ENCODE data around the gene GALM.

Gene GALM

DNA sequence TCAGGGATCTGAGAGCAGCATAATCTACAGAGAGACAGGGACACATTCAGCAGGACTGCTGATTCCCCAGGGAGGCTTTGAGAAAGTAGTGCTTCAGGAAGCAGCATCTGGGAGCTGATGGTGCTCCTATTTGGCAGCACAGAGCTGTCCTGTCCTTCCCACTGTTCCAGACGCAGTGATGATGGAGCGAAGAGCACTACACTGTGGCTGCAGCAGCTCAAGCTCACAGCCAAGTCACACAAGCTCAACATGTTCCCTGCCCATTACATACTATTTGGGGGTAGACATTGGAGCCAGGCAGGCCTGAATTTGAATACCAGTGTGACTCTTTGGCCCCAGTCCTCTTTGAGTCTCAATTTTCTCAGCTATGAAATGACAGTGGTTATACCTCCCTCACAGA, 15.2 kb upstream of the GALM start:
- H3K36me3 ChIP-seq (ENCODE audit: control insufficient read depth in 1 of 2, insufficient read depth in 2 of 2, low read length in 2 of 2) = no peaks in the 10 kb centered on the region
- H3K9me3 ChIP-seq (ENCODE audit: insufficient read depth, low read depth, low read length) = peaks cover 3% of the 10 kb centered on the region
- no peak overlapping the region for H4K91ac ChIP-seq (ENCODE audit: low read depth, low read length)
- H3K9ac ChIP-seq (ENCODE audit: low read length) = no peak overlapping the region
- H3K14ac ChIP-seq (ENCODE audit: low read length) = no peak overlapping the region
- no peak overlapping the region for H4K8ac ChIP-seq (ENCODE audit: low read depth, low read length)
- no peak overlapping the region for H3K4me3 ChIP-seq (ENCODE audit: low read depth, low read length)
- H2AK5ac ChIP-seq (ENCODE audit: low read length) = no peak overlapping the region
- no peak overlapping the region for H2BK5ac ChIP-seq (ENCODE audit: low read depth, low read length, poor library complexity)
- H3K79me2 ChIP-seq (ENCODE audit: control insufficient read depth, insufficient read depth, low read length, poor library complexity) = no peaks in the 10 kb centered on the region
- H2BK120ac ChIP-seq (ENCODE audit: insufficient read depth, low read length, poor library complexity) = no peak overlapping the region
- no peak overlapping the region for H3K23ac ChIP-seq (ENCODE audit: low read length)
- H3K27ac ChIP-seq (ENCODE audit: low read depth, low read length) = no peak overlapping the region
- H3K4me2 ChIP-seq (ENCODE audit: low read length) = no peak overlapping the region
- H4K12ac ChIP-seq (ENCODE audit: low read depth, low read length) = no peak overlapping the region
- no peak overlapping the region for H2AFZ ChIP-seq (ENCODE audit: insufficient read depth, low read length, poor library complexity)
- no CpG with 5 or more reads among the region's 2 CpGs for WGBS (ENCODE audit: extremely low coverage, insufficient coverage, insufficient read length)
- DNase-seq = no peak
- H3K27me3 ChIP-seq (ENCODE audit: insufficient read depth, low read length) = no peaks in the 10 kb centered on the region
- no peak overlapping the region for H2BK12ac ChIP-seq (ENCODE audit: low read length)
- no peak overlapping the region for H3K4ac ChIP-seq (ENCODE audit: low read depth, low read length)
- no peaks in the 10 kb centered on the region for H3K79me1 ChIP-seq (ENCODE audit: low read length)
- peaks cover 0 to 2% of the 10 kb centered on the region in 2 experiments for H3K4me1 ChIP-seq (ENCODE audit: control insufficient read depth in 1 of 2, insufficient read depth in 2 of 2, low read length in 2 of 2)
- no peak overlapping the region for H3K18ac ChIP-seq (ENCODE audit: low read length)

DNA sequence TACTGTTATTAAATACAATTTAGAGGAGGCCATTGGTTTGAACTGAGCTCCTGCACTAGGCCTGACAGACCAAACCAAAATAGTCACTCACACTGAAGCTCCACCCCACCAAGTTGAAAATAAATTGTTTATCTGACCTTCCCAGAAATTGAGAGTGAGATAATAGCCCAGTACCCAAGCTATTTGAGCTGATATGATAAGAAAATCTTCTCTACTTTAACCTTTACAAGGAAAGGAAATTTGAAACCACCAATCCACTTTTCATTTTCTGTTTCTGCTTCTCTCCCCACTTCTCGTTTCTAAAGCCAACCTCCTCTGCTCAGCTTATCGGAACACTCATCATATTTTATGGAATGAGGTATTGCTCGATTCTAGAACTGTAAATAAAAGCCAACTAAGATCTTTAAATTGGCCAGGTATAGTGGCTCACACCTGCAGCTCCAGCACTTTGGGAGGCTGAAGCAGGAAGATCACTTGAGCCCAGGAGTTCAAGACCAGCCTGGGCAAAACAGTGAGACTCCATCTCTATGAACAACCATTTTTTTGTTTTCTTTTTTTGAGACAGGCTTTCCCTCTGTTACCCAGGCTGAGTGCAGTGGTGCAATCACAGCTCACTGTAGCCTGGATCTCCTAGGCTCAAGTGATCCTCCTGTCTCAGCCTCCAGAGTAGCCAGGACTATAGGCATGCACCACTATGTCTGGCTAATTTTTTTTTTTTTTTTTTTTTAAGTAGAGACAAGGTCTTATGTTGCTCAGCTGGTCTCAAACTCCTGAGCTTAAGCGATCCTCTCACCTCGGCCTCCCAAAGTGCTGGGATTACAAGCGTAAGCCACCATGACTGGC, 13.3 kb upstream of the GALM start:
- Histone ChIP-seq H3K18ac (ENCODE audit: low read length) (no peak overlapping the region), H3K4me2 (ENCODE audit: low read length) (no peak overlapping the region), H3K27ac (ENCODE audit: low read depth, low read length) (no peak overlapping the region), H2BK5ac (ENCODE audit: low read depth, low read length, poor library complexity) (no peak overlapping the region), H3K4me1 (ENCODE audit: control insufficient read depth in 1 of 2, insufficient read depth in 2 of 2, low read length in 2 of 2) (peaks cover 0 to 2% of the 10 kb centered on the region in 2 experiments), H3K4ac (ENCODE audit: low read depth, low read length) (no peak overlapping the region), H2AK5ac (ENCODE audit: low read length) (no peak overlapping the region), H4K91ac (ENCODE audit: low read depth, low read length) (no peak overlapping the region), H3K14ac (ENCODE audit: low read length) (no peak overlapping the region), H2AFZ (ENCODE audit: insufficient read depth, low read length, poor library complexity) (no peak overlapping the region), H3K9me3 (ENCODE audit: insufficient read depth, low read depth, low read length) (peaks cover 3% of the 10 kb centered on the region), H3K79me1 (ENCODE audit: low read length) (no peaks in the 10 kb centered on the region), H4K8ac (ENCODE audit: low read depth, low read length) (no peak overlapping the region), H4K12ac (ENCODE audit: low read depth, low read length) (no peak overlapping the region), H3K27me3 (ENCODE audit: insufficient read depth, low read length) (no peaks in the 10 kb centered on the region), H3K4me3 (ENCODE audit: low read depth, low read length) (no peak overlapping the region), H3K23ac (ENCODE audit: low read length) (no peak overlapping the region), H2BK12ac (ENCODE audit: low read length) (no peak overlapping the region), H3K79me2 (ENCODE audit: control insufficient read depth, insufficient read depth, low read length, poor library complexity) (no peaks in the 10 kb centered on the region), H3K9ac (ENCODE audit: low read length) (no peak overlapping the region), H3K36me3 (ENCODE audit: control insufficient read depth in 1 of 2, insufficient read depth in 2 of 2, low read length in 2 of 2) (no peaks in the 10 kb centered on the region), H2BK120ac (ENCODE audit: insufficient read depth, low read length, poor library complexity) (no peak overlapping the region)
- DNase-seq = peak in 1 of 2 donors; percentile 56
- WGBS (ENCODE audit: extremely low coverage, insufficient coverage, insufficient read length) = no CpG with 5 or more reads among the region's 6 CpGs

- Histone ChIP-seq H3K4me2 (ENCODE audit: low read length) (no peak overlapping the region), H3K79me1 (ENCODE audit: low read length) (no peaks in the 10 kb centered on the region), H3K27me3 (ENCODE audit: insufficient read depth, low read length) (no peaks in the 10 kb centered on the region), H3K4me1 (ENCODE audit: control insufficient read depth in 1 of 2, insufficient read depth in 2 of 2, low read length in 2 of 2) (peaks cover 0 to 2% of the 10 kb centered on the region in 2 experiments), H2BK12ac (ENCODE audit: low read length) (no peak overlapping the region), H4K12ac (ENCODE audit: low read depth, low read length) (no peak overlapping the region), H2BK5ac (ENCODE audit: low read depth, low read length, poor library complexity) (no peak overlapping the region), H3K4me3 (ENCODE audit: low read depth, low read length) (no peak overlapping the region), H3K4ac (ENCODE audit: low read depth, low read length) (no peak overlapping the region), H2AFZ (ENCODE audit: insufficient read depth, low read length, poor library complexity) (no peak overlapping the region), H2AK5ac (ENCODE audit: low read length) (no peak overlapping the region), H3K36me3 (ENCODE audit: control insufficient read depth in 1 of 2, insufficient read depth in 2 of 2, low read length in 2 of 2) (no peaks in the 10 kb centered on the region), H2BK120ac (ENCODE audit: insufficient read depth, low read length, poor library complexity) (no peak overlapping the region), H3K9ac (ENCODE audit: low read length) (no peak overlapping the region), H3K79me2 (ENCODE audit: control insufficient read depth, insufficient read depth, low read length, poor library complexity) (no peaks in the 10 kb centered on the region), H3K9me3 (ENCODE audit: insufficient read depth, low read depth, low read length) (peaks cover 2% of the 10 kb centered on the region), H4K8ac (ENCODE audit: low read depth, low read length) (no peak overlapping the region), H3K18ac (ENCODE audit: low read length) (no peak overlapping the region), H3K27ac (ENCODE audit: low read depth, low read length) (no peak overlapping the region), H3K23ac (ENCODE audit: low read length) (no peak overlapping the region), H3K14ac (ENCODE audit: low read length) (no peak overlapping the region), H4K91ac (ENCODE audit: low read depth, low read length) (no peak overlapping the region)
- no peak for DNase-seq
- WGBS (ENCODE audit: extremely low coverage, insufficient coverage, insufficient read length) = no CpG with 5 or more reads among the region's 2 CpGs
These were observed 12.6 kb upstream of the GALM start for GRCh38 chr2:38653380-38653714.

- H4K91ac ChIP-seq (ENCODE audit: low read depth, low read length) = no peak overlapping the region
- no CpG with 5 or more reads among the region's 10 CpGs for WGBS (ENCODE audit: extremely low coverage, insufficient coverage, insufficient read length)
- H4K8ac ChIP-seq (ENCODE audit: low read depth, low read length) = no peak overlapping the region
- no peak overlapping the region for H3K27ac ChIP-seq (ENCODE audit: low read depth, low read length)
- H3K79me2 ChIP-seq (ENCODE audit: control insufficient read depth, insufficient read depth, low read length, poor library complexity) = no peaks in the 10 kb centered on the region
- no peak overlapping the region for H2AFZ ChIP-seq (ENCODE audit: insufficient read depth, low read length, poor library complexity)
- H3K4me2 ChIP-seq (ENCODE audit: low read length) = no peak overlapping the region
- H2BK5ac ChIP-seq (ENCODE audit: low read depth, low read length, poor library complexity) = no peak overlapping the region
- no peak overlapping the region for H2BK12ac ChIP-seq (ENCODE audit: low read length)
- no peak overlapping the region for H3K23ac ChIP-seq (ENCODE audit: low read length)
- H3K14ac ChIP-seq (ENCODE audit: low read length) = no peak overlapping the region
- no peak overlapping the region for H2BK120ac ChIP-seq (ENCODE audit: insufficient read depth, low read length, poor library complexity)
- H3K4me3 ChIP-seq (ENCODE audit: low read depth, low read length) = no peak overlapping the region
- H3K27me3 ChIP-seq (ENCODE audit: insufficient read depth, low read length) = no peaks in the 10 kb centered on the region
- H2AK5ac ChIP-seq (ENCODE audit: low read length) = no peak overlapping the region
- H3K36me3 ChIP-seq (ENCODE audit: control insufficient read depth in 1 of 2, insufficient read depth in 2 of 2, low read length in 2 of 2) = no peaks in the 10 kb centered on the region
- DNase-seq = peak in 1 of 2 donors; percentile 89
- no peak overlapping the region for H3K4ac ChIP-seq (ENCODE audit: low read depth, low read length)
- no peak overlapping the region for H3K9ac ChIP-seq (ENCODE audit: low read length)
- H3K9me3 ChIP-seq (ENCODE audit: insufficient read depth, low read depth, low read length) = no peaks in the 10 kb centered on the region
- H3K79me1 ChIP-seq (ENCODE audit: low read length) = no peaks in the 10 kb centered on the region
- no peak overlapping the region for H3K18ac ChIP-seq (ENCODE audit: low read length)
- no peak overlapping the region for H4K12ac ChIP-seq (ENCODE audit: low read depth, low read length)
- H3K4me1 ChIP-seq (ENCODE audit: control insufficient read depth in 1 of 2, insufficient read depth in 2 of 2, low read length in 2 of 2) = peaks cover 0 to 2% of the 10 kb centered on the region in 2 experiments
These were observed 12.0 kb upstream of the GALM start for GRCh38 chr2:38653715-38654527.
